ENCODE results near the gene NAA11. TPM values are rescaled to one million over a fixed set of nuclear protein-coding genes. Genes with fewer than 3 reads are reported as not detected.

NAA11 gene
- total RNA-seq, 1 experiment from 2014 or later: not detected

DNA sequence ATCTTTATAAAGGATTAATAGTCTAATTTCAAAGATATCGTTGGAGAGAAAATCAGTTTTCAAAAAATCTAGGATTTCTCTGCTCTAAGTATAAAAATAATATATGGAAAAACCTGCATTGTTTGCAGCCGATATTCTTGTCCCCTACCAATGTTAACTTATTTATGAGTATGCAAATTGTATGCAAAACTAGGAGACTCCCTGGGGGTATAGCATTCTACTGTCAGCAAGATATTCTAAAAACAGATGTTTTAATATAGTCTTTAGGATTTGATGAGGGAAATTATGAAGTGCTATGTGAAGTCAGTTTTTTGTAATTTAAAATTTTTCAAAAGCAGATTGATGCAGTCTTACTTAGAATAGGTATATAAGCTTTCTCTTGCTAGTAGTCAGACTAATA, 41.2 kb upstream of the NAA11 start:
- Histone ChIP-seq H3K9ac (ENCODE audit: extremely low read depth, insufficient read length, low read length) (no peak overlapping the region), H3K14ac (ENCODE audit: insufficient read depth, low read length) (no peak overlapping the region), H3K4ac (ENCODE audit: low read depth, low read length) (no peak overlapping the region), H3T11ph (ENCODE audit: low read length) (no peak overlapping the region), H2AFZ (ENCODE audit: low read length) (no peak overlapping the region), H2BK20ac (ENCODE audit: low read depth, low read length, poor library complexity, severe bottlenecking) (no peak overlapping the region), H2BK120ac (ENCODE audit: low read depth, low read length, poor library complexity, severe bottlenecking) (no peak overlapping the region), H4K8ac (replicated peaks; ENCODE audit: insufficient read length, low read depth, low read length) (no peak overlapping the region), H4K20me1 (ENCODE audit: control insufficient read depth, insufficient read depth, insufficient read length) (no peaks in the 10 kb centered on the region), H3K4me1 (ENCODE audit: insufficient read depth, low read length) (no peaks in the 10 kb centered on the region), H4K91ac (ENCODE audit: insufficient read length, low read depth, low read length) (no peak overlapping the region), H3K79me1 (ENCODE audit: insufficient read depth, low read depth, low read length, poor library complexity, severe bottlenecking) (no peaks in the 10 kb centered on the region), H3K23me2 (ENCODE audit: insufficient read length, low read depth, low read length, poor library complexity, severe bottlenecking) (no peaks in the 10 kb centered on the region), H4K5ac (ENCODE audit: insufficient read length, low read depth, low read length) (no peak overlapping the region), H3K27me3 (ENCODE audit: insufficient read depth, low read length) (no peaks in the 10 kb centered on the region), H2AK5ac (ENCODE audit: insufficient read length, low read length) (no peak overlapping the region), H3K18ac (ENCODE audit: insufficient read length, low read depth, low read length) (no peak overlapping the region), H3K4me2 (ENCODE audit: insufficient read depth, insufficient read length, low read length) (no peak overlapping the region), H3K27ac (ENCODE audit: insufficient read length, low read depth, low read length) (no peak overlapping the region), H2BK15ac (ENCODE audit: low read depth, low read length) (no peak overlapping the region), H3K79me2 (ENCODE audit: insufficient read depth, low read length) (no peaks in the 10 kb centered on the region), H3K56ac (ENCODE audit: insufficient read length, low read depth, low read length) (no peak overlapping the region), H2BK12ac (ENCODE audit: insufficient read length, low read depth, low read length) (no peak overlapping the region), H3K23ac (ENCODE audit: insufficient read length, low read depth, low read length) (no peak overlapping the region), H2BK5ac (ENCODE audit: insufficient read length, low read length) (no peak overlapping the region), H3K9me3 (ENCODE audit: control insufficient read depth, low read depth, low read length) (no peaks in the 10 kb centered on the region)
- DNase-seq: no peak
- Mint-ChIP-seq H3K4me1 (no peaks in the 10 kb centered on the region), H3K9me3 (no peaks in the 10 kb centered on the region), H3K27me3 (ENCODE audit: low read depth) (no peaks in the 10 kb centered on the region), H3K4me3 (no peak overlapping the region), H3K27ac (no peak overlapping the region), H3K36me3 (ENCODE audit: insufficient read depth in 1 of 3, low read depth in 3 of 3) (no peaks in the 10 kb centered on the region)
- TF ChIP-seq, protein P1, sequence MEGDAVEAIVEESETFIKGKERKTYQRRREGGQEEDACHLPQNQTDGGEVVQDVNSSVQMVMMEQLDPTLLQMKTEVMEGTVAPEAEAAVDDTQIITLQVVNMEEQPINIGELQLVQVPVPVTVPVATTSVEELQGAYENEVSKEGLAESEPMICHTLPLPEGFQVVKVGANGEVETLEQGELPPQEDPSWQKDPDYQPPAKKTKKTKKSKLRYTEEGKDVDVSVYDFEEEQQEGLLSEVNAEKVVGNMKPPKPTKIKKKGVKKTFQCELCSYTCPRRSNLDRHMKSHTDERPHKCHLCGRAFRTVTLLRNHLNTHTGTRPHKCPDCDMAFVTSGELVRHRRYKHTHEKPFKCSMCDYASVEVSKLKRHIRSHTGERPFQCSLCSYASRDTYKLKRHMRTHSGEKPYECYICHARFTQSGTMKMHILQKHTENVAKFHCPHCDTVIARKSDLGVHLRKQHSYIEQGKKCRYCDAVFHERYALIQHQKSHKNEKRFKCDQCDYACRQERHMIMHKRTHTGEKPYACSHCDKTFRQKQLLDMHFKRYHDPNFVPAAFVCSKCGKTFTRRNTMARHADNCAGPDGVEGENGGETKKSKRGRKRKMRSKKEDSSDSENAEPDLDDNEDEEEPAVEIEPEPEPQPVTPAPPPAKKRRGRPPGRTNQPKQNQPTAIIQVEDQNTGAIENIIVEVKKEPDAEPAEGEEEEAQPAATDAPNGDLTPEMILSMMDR (conservative IDR thresholded peaks at IDR 0.05): no peak
- no CpG with 5 or more reads among the region's 2 CpGs for WGBS (ENCODE audit: extremely low coverage, insufficient read length, low lambda C conversion rate)

Measured in H9 (cell line).